Osteoblast (primary cell): ENCODE data around the gene ASB4. TPM values are rescaled to one million over a fixed set of nuclear protein-coding genes. Genes with fewer than 3 reads are reported as not detected.

Source experiments
- DNase-seq: peaks from one replicate; pipeline ENCODE4 v3.0.0; 2011; ENCODE audit warnings: low spot score, mixed read lengths; ENCODE audit not compliant: insufficient read length; ENCODE audit errors: missing footprints
- H2AFZ ChIP-seq: 2 replicates; pipeline ENCODE4 v1.6.0; 2011; ENCODE audit warnings: mild to moderate bottlenecking, low read length
- H3K27ac ChIP-seq: 2 replicates; pipeline ENCODE4 v1.5.1; 2011; ENCODE audit warnings: mild to moderate bottlenecking, low read depth, low read length, moderate library complexity
- H3K27me3 ChIP-seq: 2 replicates; pipeline ENCODE4 v1.6.0; 2012; ENCODE audit warnings: mild to moderate bottlenecking, control low read depth, inconsistent platforms, low read length, moderate library complexity; ENCODE audit not compliant: insufficient read depth
- H3K36me3 ChIP-seq: 2 replicates; pipeline ENCODE4 v1.5.1; 2011; ENCODE audit warnings: mild to moderate bottlenecking, low read length, control low read depth, moderate library complexity; ENCODE audit not compliant: insufficient read depth
- H3K4me1 ChIP-seq: 2 replicates; pipeline ENCODE4 v1.5.1; 2011; ENCODE audit warnings: mild to moderate bottlenecking, low read length, control low read depth, moderate library complexity; ENCODE audit not compliant: insufficient read depth
- H3K4me2 ChIP-seq: 2 replicates; pipeline ENCODE4 v1.6.0; 2011; ENCODE audit warnings: mild to moderate bottlenecking, low read length; ENCODE audit not compliant: insufficient read depth
- H3K4me3 ChIP-seq: fragments of 200-600 bp; sonication (generic); 3 replicates; pipeline ENCODE4 v1.5.1; 2012; ENCODE audit warnings: mild to moderate bottlenecking, low read length, inconsistent platforms; ENCODE audit not compliant: insufficient read depth
- H3K79me2 ChIP-seq: 2 replicates; pipeline ENCODE4 v1.6.0; 2012; ENCODE audit warnings: mild to moderate bottlenecking, low read length, control low read depth, inconsistent platforms; ENCODE audit not compliant: insufficient read depth
- H3K9me3 ChIP-seq: 2 replicates; pipeline ENCODE4 v1.5.1; 2011; ENCODE audit warnings: low read depth, low read length, control low read depth
- H4K20me1 ChIP-seq: 2 replicates; pipeline ENCODE4 v1.6.0; 2012; ENCODE audit warnings: mild to moderate bottlenecking, low read length, control low read depth; ENCODE audit not compliant: insufficient read depth
- total RNA-seq: library from RNA; depleted of rRNA; stranded (reverse); fragments of >200 nt; gene quantifications from 2 replicates; pipeline ENCODE4 v1.2.3, GENCODE V29; 2012
- TF ChIP-seq, protein P1 (sequence below): IDR thresholded peaks from 2 replicates; pipeline ENCODE4 v1.5.1; 2011; ENCODE audit warnings: mild to moderate bottlenecking, low read depth, low read length, moderate library complexity; ENCODE audit errors: extremely low read depth

Gene ASB4
- total RNA-seq, 1 donor, result not detected

- TF ChIP-seq, protein P1, sequence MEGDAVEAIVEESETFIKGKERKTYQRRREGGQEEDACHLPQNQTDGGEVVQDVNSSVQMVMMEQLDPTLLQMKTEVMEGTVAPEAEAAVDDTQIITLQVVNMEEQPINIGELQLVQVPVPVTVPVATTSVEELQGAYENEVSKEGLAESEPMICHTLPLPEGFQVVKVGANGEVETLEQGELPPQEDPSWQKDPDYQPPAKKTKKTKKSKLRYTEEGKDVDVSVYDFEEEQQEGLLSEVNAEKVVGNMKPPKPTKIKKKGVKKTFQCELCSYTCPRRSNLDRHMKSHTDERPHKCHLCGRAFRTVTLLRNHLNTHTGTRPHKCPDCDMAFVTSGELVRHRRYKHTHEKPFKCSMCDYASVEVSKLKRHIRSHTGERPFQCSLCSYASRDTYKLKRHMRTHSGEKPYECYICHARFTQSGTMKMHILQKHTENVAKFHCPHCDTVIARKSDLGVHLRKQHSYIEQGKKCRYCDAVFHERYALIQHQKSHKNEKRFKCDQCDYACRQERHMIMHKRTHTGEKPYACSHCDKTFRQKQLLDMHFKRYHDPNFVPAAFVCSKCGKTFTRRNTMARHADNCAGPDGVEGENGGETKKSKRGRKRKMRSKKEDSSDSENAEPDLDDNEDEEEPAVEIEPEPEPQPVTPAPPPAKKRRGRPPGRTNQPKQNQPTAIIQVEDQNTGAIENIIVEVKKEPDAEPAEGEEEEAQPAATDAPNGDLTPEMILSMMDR, result no peak
- H2AFZ ChIP-seq, result no peak overlapping the region
- no peak overlapping the region for H3K27ac ChIP-seq
- H3K36me3 ChIP-seq, result no peaks in the 10 kb centered on the region
- no peaks in the 10 kb centered on the region for H3K79me2 ChIP-seq
- no peaks in the 10 kb centered on the region for H4K20me1 ChIP-seq
- DNase-seq, result no peak
- H3K4me3 ChIP-seq, result no peak overlapping the region
- no peaks in the 10 kb centered on the region for H3K4me1 ChIP-seq
- H3K9me3 ChIP-seq, result no peaks in the 10 kb centered on the region
- H3K27me3 ChIP-seq, result peaks cover 24% of the 10 kb centered on the region
- H3K4me2 ChIP-seq, result no peak overlapping the region
Observed at GRCh38 chr7:95534796-95535195, 49.1 kb downstream of the ASB4 start.

DNA sequence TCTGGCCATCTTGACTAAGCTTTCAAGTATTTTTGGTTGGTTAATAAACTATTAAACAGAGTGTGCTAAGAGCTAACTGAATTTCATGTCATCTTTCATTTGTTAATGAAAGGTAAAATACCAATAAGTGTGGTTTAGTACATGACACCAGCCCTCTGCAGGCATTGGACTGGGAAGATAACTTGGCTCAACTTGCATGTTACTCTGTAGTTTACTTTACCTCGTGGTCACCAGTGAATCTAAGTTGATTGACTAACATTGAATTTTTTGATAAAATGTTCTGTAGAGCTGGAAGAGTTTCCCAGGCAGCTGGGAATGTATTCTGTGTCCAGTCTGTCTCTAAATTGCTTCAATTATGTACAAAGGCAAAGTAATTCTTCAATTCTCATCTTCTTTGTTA, 49.9 kb downstream of the ASB4 start:
- Histone ChIP-seq H3K4me2 (no peak overlapping the region), H3K4me3 (no peak overlapping the region), H3K27me3 (peaks cover 29% of the 10 kb centered on the region), H3K79me2 (no peaks in the 10 kb centered on the region), H2AFZ (no peak overlapping the region), H3K27ac (no peak overlapping the region), H3K4me1 (no peaks in the 10 kb centered on the region), H3K36me3 (no peaks in the 10 kb centered on the region), H3K9me3 (no peaks in the 10 kb centered on the region), H4K20me1 (no peaks in the 10 kb centered on the region)
- TF ChIP-seq, protein P1, result no peak
- no peak for DNase-seq

GRCh38 chr7:95536656-95537311, 51.0 kb downstream of the ASB4 start:
- Histone ChIP-seq H3K79me2 (no peaks in the 10 kb centered on the region), H2AFZ (no peak overlapping the region), H3K9me3 (no peaks in the 10 kb centered on the region), H3K36me3 (no peaks in the 10 kb centered on the region), H3K4me3 (no peak overlapping the region), H3K4me2 (no peak overlapping the region), H3K27ac (no peak overlapping the region), H3K27me3 (peaks cover 34% of the 10 kb centered on the region), H4K20me1 (no peaks in the 10 kb centered on the region), H3K4me1 (no peaks in the 10 kb centered on the region)
- TF ChIP-seq, protein P1, result no peak
- no peak for DNase-seq

DNA sequence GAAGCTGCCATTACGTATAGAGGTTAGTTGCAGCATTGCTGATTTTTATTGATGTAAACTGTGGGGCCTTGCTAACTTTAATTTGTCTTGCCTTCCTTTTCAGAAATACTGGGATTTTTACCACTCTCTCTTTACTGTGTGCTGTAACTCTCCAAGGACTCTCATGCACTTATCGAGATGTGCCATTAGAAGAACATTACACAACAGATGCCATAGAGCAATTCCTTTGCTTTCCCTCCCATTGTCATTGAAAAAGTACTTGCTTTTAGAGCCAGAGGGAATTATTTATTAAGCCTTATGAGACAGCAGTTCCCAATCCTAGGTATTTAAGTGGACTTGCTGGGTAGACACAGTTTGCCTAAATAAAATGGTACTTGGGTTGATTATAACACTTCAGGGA, 51.7 kb downstream of the ASB4 start:
- Histone ChIP-seq H3K27ac (no peak overlapping the region), H3K36me3 (no peaks in the 10 kb centered on the region), H3K79me2 (no peaks in the 10 kb centered on the region), H2AFZ (no peak overlapping the region), H3K9me3 (no peaks in the 10 kb centered on the region), H3K4me1 (no peaks in the 10 kb centered on the region), H4K20me1 (no peaks in the 10 kb centered on the region), H3K4me3 (no peak overlapping the region), H3K27me3 (peaks cover 28% of the 10 kb centered on the region), H3K4me2 (no peak overlapping the region)
- TF ChIP-seq, protein P1, result no peak
- no peak for DNase-seq
